OCI-M1 (cell line): Measurements from ENCODE around the gene ACTG1.

ENCODE experiments used
- DNase-seq: peaks from one replicate; lab custom pipeline; 2025; lab: John Stamatoyannopoulos, UW

Gene ACTG1

DNA sequence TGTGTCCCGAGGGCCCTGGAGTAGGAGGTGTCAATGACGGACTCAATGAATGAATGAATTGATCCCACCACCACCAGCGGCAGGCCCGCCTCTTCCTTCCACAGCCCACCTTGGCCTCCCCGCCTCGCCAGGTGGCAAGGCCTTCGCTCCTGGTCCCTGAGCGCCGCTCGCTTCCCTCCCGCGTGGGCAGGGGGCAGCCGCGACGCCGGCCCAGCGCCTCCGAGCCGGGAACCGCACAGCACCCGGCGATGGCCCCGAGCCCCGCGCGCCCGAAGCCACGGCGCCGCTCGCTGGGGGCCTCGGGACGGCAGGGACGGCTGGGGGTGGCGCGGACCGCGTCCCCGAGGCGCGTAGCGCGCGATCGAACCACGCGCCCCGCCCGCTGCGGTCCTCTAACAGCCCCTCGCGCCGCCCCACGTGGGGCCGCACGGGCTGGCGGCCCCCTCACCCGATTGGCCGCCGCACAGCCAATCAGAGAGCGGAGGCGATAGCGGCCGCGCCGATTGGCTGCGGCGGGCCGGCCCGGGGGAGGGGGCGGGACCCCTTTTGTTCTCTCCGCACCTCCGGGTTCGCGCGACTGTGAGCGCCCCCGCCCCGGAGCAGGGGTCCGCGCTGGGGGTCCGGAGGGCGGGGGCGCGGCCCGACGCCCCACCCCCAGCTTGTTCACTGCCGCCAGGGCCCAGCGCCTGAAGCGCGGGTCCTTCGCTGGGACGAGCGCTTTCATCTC is 31.4 kb downstream of the ACTG1 start:
- DNase-seq: no peak

GRCh38 chr17:81480140-81481072 is 32.2 kb downstream of the ACTG1 start:
- DNase-seq: no peak

DNA sequence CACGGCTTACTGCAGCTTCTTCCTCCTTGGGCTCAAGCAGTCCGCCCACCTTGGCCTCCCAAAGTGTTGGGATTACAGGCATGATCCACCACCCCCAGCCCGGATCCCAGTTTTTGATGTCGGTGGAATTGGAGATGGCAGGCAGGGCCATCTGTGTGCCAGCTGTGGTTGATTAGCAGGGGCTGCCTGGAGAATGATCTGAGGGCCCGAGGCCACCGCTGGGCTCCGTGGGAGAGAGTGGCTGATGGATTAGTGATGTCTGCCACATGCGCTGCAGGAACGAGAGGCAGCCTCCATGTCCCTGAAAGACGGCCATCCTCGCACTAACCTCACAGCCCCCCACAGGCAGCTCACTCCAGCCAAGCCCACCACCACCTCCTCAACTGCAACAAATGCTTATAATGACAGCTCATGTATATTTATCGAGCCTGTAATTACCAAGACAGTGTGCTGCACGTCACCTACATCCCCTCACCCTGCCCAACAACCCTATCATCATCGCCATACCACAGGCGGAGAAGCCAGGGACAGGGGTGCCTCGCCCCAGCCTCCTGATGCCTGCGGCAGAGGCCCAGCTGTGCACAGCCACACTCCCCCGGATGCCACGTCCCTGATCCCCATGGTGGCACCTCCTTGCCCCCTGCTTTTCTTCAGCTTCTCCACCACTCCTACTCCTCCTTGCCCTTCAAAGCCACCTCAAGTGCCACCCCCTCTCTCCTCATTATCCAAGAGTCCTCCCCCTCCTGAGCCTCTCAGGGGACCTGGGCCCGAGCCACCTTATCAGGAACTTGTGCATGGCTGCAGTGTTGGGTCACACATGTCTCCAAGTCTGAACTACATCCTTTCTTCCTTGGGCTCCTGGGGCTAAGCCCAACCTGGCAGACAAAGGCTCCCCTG is 33.2 kb downstream of the ACTG1 start:
- DNase-seq: no peak

DNA sequence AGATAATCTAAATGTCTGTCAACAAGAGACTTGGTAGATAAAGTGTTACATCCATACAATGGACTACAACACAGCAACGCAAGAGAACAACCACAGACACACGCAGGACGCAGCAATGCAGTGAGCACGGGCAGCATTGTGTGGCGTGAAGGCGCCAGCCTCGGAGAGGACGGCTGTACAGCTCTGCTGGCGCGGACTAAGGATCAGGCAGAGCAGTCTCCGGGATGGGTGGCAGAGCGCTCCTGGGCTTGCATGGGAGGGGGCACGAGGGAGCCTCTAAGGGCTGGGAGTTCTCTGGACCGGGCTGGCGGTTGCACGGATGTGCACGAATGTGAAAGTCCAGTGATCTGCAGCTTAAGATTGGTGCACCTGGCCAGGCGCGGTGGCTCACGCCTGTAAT is 34.5 kb downstream of the ACTG1 start:
- DNase-seq: no peak

GRCh38 chr17:81477173-81477572 is 35.4 kb downstream of the ACTG1 start:
- DNase-seq: no peak

DNA sequence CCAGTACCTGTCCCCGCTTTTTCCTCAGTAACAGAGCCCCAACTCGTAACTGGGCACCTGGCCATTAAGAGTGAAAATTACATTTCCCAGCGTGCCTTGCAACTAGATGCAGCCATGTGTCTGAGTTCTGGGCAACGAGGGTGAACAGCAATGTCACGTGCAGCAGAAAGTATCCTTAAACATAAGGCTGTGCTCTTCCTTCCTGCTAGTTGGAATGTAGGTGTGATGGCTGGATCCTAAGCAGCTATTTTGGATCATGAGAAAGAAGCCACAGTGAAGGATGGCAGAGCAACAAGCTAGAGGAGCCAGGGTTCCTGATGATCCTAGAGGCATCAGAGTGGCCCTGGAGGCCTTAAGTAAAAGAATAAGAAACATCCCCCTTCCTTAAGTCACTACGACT is 36.0 kb downstream of the ACTG1 start:
- DNase-seq: no peak

- no peak for DNase-seq
Observed at GRCh38 chr17:81476097-81476496, 36.5 kb downstream of the ACTG1 start.

- no peak for DNase-seq
Observed at GRCh38 chr17:81474958-81475357, 37.6 kb downstream of the ACTG1 start.

- DNase-seq: no peak
Observed at GRCh38 chr17:81473019-81473418, 39.6 kb downstream of the ACTG1 start.

DNA sequence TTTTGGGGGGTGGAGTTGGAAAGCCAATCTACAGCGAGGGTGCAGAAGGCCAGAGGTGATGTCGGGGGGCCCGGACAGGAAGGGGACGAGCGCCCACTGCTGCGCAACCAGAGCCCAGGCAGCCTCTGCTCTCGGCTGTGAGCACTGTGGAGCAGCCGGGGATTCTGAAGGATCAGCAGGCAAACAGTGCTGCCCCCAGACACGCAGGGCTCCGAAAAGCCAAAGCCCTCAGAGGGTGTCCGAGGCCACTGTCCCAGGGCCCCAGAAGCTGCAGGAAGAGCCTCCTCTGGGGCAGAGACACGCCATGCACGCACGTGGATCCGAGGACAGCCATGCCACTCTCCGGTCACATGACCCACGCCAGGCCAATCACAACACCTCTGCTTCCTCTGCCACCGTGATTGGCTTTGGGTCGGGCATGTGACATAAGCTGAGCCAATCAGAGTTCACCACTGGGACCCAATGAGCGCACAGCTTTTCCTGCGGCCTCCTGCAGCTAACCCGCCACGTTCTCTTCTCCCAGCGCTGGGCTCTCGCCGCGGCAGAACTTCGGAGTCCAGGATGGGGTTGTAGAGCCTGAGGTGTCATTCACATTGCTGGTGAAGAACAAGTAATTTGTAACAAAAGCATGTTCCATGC is 40.7 kb downstream of the ACTG1 start:
- DNase-seq: no peak

- no peak for DNase-seq
Observed at GRCh38 chr17:81470944-81471817, 41.4 kb downstream of the ACTG1 start.

- DNase-seq: no peak
Observed at GRCh38 chr17:81470270-81470943, 42.2 kb downstream of the ACTG1 start.

- DNase-seq: no peak
Observed at GRCh38 chr17:81469266-81469665, 43.3 kb downstream of the ACTG1 start.

DNA sequence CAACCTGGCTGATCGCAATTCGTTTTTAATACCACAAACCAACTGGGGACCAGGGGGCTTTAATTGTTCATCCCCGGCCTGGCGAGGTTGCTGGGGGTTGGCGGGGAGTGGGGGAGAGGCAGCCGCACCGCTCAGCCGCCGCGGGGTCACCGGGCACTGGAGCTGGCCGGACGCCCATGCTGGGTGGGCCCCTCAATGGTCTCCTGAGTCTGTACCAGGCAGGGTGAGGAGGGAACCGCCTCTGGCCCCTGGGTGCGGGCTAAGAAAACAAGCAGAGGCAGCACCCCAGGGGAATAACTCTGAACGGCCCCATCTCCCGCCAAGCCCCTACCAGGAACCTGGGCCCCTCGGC is 43.9 kb downstream of the ACTG1 start:
- DNase-seq: no peak

DNA sequence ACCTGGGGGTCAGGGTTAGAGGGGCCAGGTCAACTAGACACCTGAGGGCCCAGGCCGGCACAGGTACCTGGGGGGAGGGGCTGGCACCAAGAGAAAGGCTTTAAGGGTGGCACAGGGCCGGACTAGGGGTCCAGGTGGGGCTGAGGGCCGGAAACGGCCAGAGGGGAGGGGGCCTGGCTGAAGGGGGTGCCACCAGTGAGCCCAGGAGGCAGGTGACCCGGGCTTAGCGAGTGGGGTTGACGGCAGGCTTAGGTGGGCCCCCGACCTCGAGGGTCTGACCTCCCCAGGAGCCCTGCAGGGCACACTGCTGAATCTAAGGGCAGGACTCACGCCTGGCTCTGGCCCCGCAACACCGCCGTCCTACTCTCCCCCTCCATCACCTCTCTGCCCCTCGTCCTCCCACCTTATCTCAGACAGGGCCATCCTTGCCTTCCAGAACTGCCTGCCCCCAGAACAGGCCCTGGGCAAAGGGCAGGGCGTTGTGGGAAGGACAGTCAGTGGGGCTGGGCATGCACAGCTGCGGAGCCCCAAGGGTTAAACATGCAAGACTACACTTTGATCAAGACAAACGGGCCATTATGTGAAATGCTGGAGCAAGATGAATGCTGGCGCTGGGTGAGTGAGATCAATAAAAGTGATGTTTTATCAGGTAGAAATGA is 44.4 kb downstream of the ACTG1 start:
- DNase-seq: no peak

- no peak for DNase-seq
Observed at GRCh38 chr17:81466564-81467472, 45.8 kb downstream of the ACTG1 start.

DNA sequence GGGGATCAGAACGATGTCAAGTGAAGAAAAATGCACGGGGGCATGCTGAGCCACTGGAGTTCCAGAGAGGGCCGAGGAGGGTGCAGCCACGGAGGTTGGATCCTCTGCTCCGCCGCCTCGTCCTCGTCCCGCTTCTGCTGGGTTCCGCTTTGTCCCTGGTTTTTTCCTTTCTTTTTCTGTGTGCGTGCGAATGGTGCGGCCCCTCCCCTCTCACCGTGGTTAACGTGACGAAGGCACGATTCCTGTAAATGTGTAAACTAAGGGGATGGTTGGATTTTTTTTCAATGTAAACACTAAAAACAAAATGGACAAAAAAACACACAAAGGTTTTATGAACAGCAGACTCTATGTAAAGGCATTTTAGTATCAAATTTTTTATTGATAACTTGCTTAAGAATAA is 46.7 kb downstream of the ACTG1 start:
- no peak for DNase-seq

GRCh38 chr17:81464586-81464985 is 48.0 kb downstream of the ACTG1 start:
- no peak for DNase-seq

GRCh38 chr17:81463506-81463905 is 49.1 kb downstream of the ACTG1 start:
- DNase-seq: no peak
